K562 treated with DMSO at 1 percent for 12 hours (cell line): ENCODE results near the gene DUSP22. TPM values are rescaled to one million over a fixed set of nuclear protein-coding genes. Genes with fewer than 3 reads are reported as not detected.

ENCODE experiments used
- total RNA-seq: library from RNA; unstranded; fragments of 300-600 nt; gene quantifications from 2 replicates; pipeline ENCODE4 v1.2.3, GENCODE V29; 2022; ENCODE audit not compliant: insufficient read depth

The DUSP22 gene, protein sequence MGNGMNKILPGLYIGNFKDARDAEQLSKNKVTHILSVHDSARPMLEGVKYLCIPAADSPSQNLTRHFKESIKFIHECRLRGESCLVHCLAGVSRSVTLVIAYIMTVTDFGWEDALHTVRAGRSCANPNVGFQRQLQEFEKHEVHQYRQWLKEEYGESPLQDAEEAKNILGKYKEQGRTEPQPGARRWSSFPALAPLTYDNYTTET
- 37.0 and 74.7 TPM in 2 replicates for total RNA-seq

DNA sequence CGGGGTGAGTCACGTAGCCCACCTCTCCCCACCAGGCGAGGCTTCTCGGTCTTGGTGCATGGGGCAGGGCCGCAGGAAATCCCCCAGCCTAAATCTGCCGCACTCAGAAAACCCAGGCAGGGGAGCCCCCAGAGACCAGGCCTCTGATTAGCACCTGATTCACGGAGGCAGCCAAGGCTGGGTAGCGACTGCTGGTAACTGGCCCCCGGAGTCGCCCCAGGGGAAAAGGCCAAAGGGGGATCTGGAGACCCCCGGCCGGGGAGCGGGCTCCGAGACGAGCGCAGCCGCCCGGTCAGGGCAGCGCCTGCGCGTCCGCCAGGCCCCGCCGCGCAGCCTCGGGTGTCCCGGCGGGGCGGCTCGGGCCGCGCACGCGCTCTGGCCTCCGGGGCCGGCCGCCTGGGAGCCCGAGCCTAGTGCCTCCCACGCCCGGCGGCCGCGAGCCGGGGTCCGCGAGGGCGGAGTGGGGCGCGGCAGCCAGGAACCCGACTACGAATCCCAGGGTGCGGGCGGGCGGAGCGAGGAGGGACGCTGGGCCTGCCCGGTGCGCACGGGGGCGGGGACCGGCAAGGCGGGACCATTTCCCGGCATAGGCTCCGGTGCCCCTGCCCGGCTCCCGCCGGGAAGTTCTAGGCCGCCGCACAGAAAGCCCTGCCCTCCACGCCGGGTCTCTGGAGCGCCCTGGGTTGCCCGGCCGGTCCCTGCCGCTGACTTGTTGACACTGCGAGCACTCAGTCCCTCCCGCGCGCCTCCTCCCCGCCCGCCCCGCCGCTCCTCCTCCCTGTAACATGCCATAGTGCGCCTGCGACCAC lies at the start of gene DUSP22:
Gene DUSP22, plus strand, starts transcription at position 791 of the 809 bp plus-strand sequence. CDS start 53 bp downstream, outside the sequence.

DNA sequence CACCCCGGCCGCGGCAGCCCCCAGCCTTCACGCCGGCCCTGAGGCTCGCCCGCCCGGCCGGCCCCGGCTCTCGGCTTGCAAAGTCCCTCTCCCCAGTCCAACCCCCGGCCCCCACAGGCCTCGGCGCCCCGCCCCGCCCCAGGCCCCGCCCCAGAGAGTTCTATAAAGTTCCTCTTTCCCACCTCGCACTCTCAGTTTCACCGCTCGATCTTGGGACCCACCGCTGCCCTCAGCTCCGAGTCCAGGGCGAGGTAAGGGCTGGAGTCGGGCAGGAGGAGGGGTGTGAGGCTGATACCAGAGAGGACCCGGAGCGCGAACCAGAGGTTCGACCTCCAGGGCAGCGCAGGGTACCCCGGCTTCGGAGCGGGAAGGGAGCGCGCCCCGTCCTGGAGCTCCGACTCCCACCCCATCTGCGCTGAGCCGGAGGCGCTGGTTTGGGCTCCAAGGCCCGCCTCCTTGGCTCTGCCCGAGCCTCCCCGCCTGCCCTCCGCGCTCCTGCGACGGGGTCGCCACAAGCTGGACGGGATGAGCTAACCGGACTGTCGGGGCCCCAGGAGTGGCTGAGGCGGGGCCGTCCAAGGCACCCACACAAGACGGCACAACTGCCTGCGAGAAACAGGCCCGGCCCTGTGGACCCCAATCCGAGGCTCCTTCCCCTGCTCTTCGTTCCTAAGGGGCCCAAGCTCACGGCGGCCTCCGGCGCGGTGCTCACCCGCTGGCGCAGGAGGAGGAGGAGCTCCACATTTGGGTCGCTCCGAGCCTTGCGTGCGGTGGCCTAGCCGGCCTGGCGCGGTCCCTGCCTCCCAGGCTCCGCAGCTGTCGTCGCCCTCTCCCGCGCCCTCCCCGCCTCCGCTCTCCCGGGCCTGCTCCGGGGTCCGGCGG lies 99.5 kb downstream of the DUSP22 start, which contains the start of gene IRF4:
Gene IRF4, plus strand, starts transcription at position 194 of the 882 bp plus-strand sequence. CDS start 1,401 bp downstream, outside the sequence.

Other genes with a start within 250 kb of the DUSP22 start
- not detected in 2 replicates for gene IRF4, start 99.3 kb downstream of the DUSP22 start, total RNA-seq